Effector memory CD8-positive, alpha-beta T cell (primary cell): ENCODE data around the gene IL17F.

Experiments
- ATAC-seq: fragments of 150-1000 bp; cut with Tn5 transposase; replicated peaks from 2 replicates; pipeline ENCODE4 v1.10.0; 2021; ENCODE audit warnings: mild to moderate bottlenecking, moderate library complexity
- DNase-seq, 3 experiments: peaks; one replicate each; pipeline ENCODE4 v3.0.0; 2021
- H3K27ac Mint-ChIP-seq, 2 donors: one replicate each; pipeline ENCODE4 v1.8.0; 2022; ENCODE audit warnings: mild to moderate bottlenecking in 2 of 2, mixed read lengths in 2 of 2, moderate library complexity in 2 of 2
- H3K27me3 Mint-ChIP-seq, 2 donors: one replicate each; pipeline ENCODE4 v1.8.0; 2022; ENCODE audit warnings: mixed read lengths in 2 of 2
- H3K36me3 Mint-ChIP-seq: one replicate; pipeline ENCODE4 v1.8.0; 2022; ENCODE audit warnings: mild to moderate bottlenecking, moderate library complexity, mixed read lengths; ENCODE audit not compliant: insufficient read depth
- H3K4me1 Mint-ChIP-seq, 2 donors: one replicate each; pipeline ENCODE4 v1.8.0; 2022; ENCODE audit warnings: low read depth in 2 of 2, mixed read lengths in 2 of 2
- H3K4me3 Mint-ChIP-seq, 2 donors: one replicate each; pipeline ENCODE4 v1.8.0; 2022; ENCODE audit warnings: mild to moderate bottlenecking in 2 of 2, mixed read lengths in 2 of 2, moderate library complexity in 2 of 2
- H3K9me3 Mint-ChIP-seq, 2 donors: one replicate each; pipeline ENCODE4 v1.8.0; 2022; ENCODE audit warnings: mixed read lengths in 2 of 2

The IL17F gene

GRCh38 chr6:52231406-52232127 is 12.7 kb downstream of the IL17F start:
- peak; percentile 35 to 38 (median 37) for DNase-seq
- Mint-ChIP-seq H3K9me3 (no peaks in the 10 kb centered on the region), H3K27ac (no peak overlapping the region)

DNA sequence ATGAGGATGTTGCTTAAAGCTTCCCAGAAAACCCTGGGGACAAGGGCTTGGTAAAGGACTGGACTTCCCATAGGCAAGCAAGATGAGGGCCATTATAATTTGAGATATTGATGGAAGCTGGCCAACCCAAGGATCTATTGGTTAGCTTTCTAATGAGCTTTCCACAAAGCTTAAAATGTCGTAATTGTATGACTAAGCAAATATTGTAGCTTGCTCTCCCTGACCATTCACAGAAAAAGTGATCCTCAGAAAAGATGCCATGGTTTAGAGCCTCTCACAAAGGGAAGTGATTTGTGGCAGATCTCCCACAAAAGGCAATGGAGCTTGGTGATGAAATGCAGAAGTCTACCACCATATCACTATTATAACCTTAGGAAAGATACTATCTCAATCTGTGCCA is 13.6 kb downstream of the IL17F start:
- no peak overlapping the region for H3K27ac Mint-ChIP-seq
- peaks cover 36 to 74% of the 10 kb centered on the region in 2 donors for H3K27me3 Mint-ChIP-seq
- H3K36me3 Mint-ChIP-seq: no peaks in the 10 kb centered on the region

More at GRCh38 chr6:52231406-52232127, 12.7 kb downstream of the IL17F start:
- Mint-ChIP-seq H3K4me3 (no peak overlapping the region), H3K36me3 (no peaks in the 10 kb centered on the region), H3K27me3 (peaks cover 43 to 74% of the 10 kb centered on the region in 2 donors), H3K4me1 (peaks cover 6% of the 10 kb centered on the region in 2 donors)
- ATAC-seq: peak; percentile 96

GRCh38 chr6:52227495-52227894 is 16.8 kb downstream of the IL17F start:
- Mint-ChIP-seq H3K27me3 (peaks cover 35 to 85% of the 10 kb centered on the region in 2 donors), H3K27ac (no peak overlapping the region), H3K9me3 (no peaks in the 10 kb centered on the region), H3K36me3 (no peaks in the 10 kb centered on the region), H3K4me3 (no peak overlapping the region), H3K4me1 (peaks cover 6% of the 10 kb centered on the region in 2 donors)
- peak; percentile 46 for ATAC-seq
- no peak for DNase-seq

More for the DNA sequence above, 13.6 kb downstream of the IL17F start:
- DNase-seq: no peak
- H3K4me3 Mint-ChIP-seq: no peak overlapping the region
- peaks cover 6% of the 10 kb centered on the region in 2 donors for H3K4me1 Mint-ChIP-seq
- H3K9me3 Mint-ChIP-seq: no peaks in the 10 kb centered on the region
- ATAC-seq: no peak

GRCh38 chr6:52221302-52221701 is 23.0 kb downstream of the IL17F start:
- no peaks in the 10 kb centered on the region for H3K36me3 Mint-ChIP-seq
- H3K27ac Mint-ChIP-seq: no peak overlapping the region

DNA sequence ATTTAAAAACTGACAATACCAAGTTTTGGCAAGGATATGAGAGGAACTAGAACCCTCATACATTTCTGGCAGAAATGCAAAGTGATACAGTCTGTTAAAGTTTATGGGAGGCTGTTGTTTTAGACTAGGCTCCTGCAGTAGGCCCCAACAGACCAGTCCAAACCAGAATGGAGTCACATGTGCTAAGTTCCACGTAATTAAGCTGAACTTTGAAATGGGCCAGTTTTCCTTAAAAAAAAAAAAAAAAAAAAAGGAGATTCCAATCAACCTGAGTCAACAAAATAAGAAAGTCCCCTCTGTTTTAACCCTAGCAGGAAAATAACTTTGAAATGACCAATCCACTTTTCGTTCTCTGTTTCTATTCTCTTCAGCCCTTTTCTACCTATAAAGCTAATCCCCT is 26.5 kb downstream of the IL17F start:
- H3K27ac Mint-ChIP-seq: no peak overlapping the region
- H3K27me3 Mint-ChIP-seq: peaks cover 8 to 16% of the 10 kb centered on the region in 2 donors
- H3K4me3 Mint-ChIP-seq: no peak overlapping the region
- H3K4me1 Mint-ChIP-seq: peaks cover 4 to 7% of the 10 kb centered on the region in 2 donors
- H3K36me3 Mint-ChIP-seq: no peaks in the 10 kb centered on the region
- no peaks in the 10 kb centered on the region for H3K9me3 Mint-ChIP-seq
- DNase-seq: no peak
- ATAC-seq: no peak

More at GRCh38 chr6:52221302-52221701, 23.0 kb downstream of the IL17F start:
- Mint-ChIP-seq H3K4me3 (no peak overlapping the region), H3K9me3 (no peaks in the 10 kb centered on the region), H3K4me1 (peaks cover 4 to 7% of the 10 kb centered on the region in 2 donors), H3K27me3 (peaks cover 21 to 48% of the 10 kb centered on the region in 2 donors)
- ATAC-seq: peak; percentile 62
- DNase-seq: no peak

GRCh38 chr6:52216932-52217575 is 27.2 kb downstream of the IL17F start:
- DNase-seq (no peak), ATAC-seq (no peak)
- no peaks in the 10 kb centered on the region for H3K9me3 Mint-ChIP-seq
- H3K27me3 Mint-ChIP-seq: peaks cover 10 to 19% of the 10 kb centered on the region in 2 donors
- H3K4me1 Mint-ChIP-seq: peaks cover 4 to 7% of the 10 kb centered on the region in 2 donors
- no peak overlapping the region for H3K4me3 Mint-ChIP-seq
- no peak overlapping the region for H3K27ac Mint-ChIP-seq
- H3K36me3 Mint-ChIP-seq: no peaks in the 10 kb centered on the region

GRCh38 chr6:52215787-52216186 is 28.5 kb downstream of the IL17F start:
- Mint-ChIP-seq H3K9me3 (no peaks in the 10 kb centered on the region), H3K27me3 (peaks cover 20 to 21% of the 10 kb centered on the region in 2 donors), H3K4me1 (no peaks in the 10 kb centered on the region), H3K36me3 (no peaks in the 10 kb centered on the region), H3K4me3 (no peak overlapping the region), H3K27ac (no peak overlapping the region)
- DNase-seq: no peak
- no peak for ATAC-seq

- DNase-seq: no peak
- H3K36me3 Mint-ChIP-seq: no peaks in the 10 kb centered on the region
- no peak overlapping the region for H3K27ac Mint-ChIP-seq
- no peaks in the 10 kb centered on the region for H3K4me1 Mint-ChIP-seq
- no peak overlapping the region for H3K4me3 Mint-ChIP-seq
- ATAC-seq: peak; percentile 17
- H3K9me3 Mint-ChIP-seq: no peaks in the 10 kb centered on the region
- peaks cover 33 to 37% of the 10 kb centered on the region in 2 donors for H3K27me3 Mint-ChIP-seq
These were observed 31.2 kb downstream of the IL17F start for GRCh38 chr6:52213127-52213526.

DNA sequence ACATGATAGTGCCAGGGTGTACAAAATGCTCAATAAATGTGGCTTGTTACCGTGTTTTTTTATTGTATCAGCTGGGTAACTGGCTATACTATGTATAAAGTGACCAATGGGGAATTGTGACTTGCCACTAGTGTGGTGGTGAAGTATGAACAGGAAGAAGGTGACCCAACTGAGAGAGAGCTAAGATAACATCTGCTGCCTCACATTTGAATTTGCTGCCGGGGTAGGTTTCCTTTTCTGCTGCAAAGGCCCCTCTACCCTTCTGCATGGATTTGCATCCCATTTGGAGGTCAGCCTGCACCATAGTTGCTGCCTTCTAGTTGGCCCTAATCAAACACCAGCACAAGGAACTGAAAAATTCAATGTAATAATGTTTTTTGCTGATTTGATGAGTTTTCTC is 34.1 kb downstream of the IL17F start:
- Mint-ChIP-seq H3K4me1 (no peaks in the 10 kb centered on the region), H3K27me3 (peaks cover 46 to 48% of the 10 kb centered on the region in 2 donors), H3K27ac (no peak overlapping the region), H3K4me3 (no peak overlapping the region), H3K36me3 (no peaks in the 10 kb centered on the region), H3K9me3 (no peaks in the 10 kb centered on the region)
- ATAC-seq (no peak), DNase-seq (no peak)

- ATAC-seq (no peak), DNase-seq (no peak)
- H3K9me3 Mint-ChIP-seq: no peaks in the 10 kb centered on the region
- no peaks in the 10 kb centered on the region for H3K36me3 Mint-ChIP-seq
- peaks cover 46 to 48% of the 10 kb centered on the region in 2 donors for H3K27me3 Mint-ChIP-seq
- H3K4me3 Mint-ChIP-seq: no peak overlapping the region
- H3K4me1 Mint-ChIP-seq: no peaks in the 10 kb centered on the region
- H3K27ac Mint-ChIP-seq: no peak overlapping the region
These were observed 34.5 kb downstream of the IL17F start for GRCh38 chr6:52209770-52210169.

GRCh38 chr6:52208612-52209011 is 35.7 kb downstream of the IL17F start:
- H3K9me3 Mint-ChIP-seq: no peaks in the 10 kb centered on the region
- no peaks in the 10 kb centered on the region for H3K36me3 Mint-ChIP-seq
- no peak overlapping the region for H3K27ac Mint-ChIP-seq
- no peak for ATAC-seq
- H3K4me1 Mint-ChIP-seq: no peaks in the 10 kb centered on the region
- H3K27me3 Mint-ChIP-seq: peaks cover 47 to 48% of the 10 kb centered on the region in 2 donors
- no peak overlapping the region for H3K4me3 Mint-ChIP-seq
- no peak for DNase-seq

DNA sequence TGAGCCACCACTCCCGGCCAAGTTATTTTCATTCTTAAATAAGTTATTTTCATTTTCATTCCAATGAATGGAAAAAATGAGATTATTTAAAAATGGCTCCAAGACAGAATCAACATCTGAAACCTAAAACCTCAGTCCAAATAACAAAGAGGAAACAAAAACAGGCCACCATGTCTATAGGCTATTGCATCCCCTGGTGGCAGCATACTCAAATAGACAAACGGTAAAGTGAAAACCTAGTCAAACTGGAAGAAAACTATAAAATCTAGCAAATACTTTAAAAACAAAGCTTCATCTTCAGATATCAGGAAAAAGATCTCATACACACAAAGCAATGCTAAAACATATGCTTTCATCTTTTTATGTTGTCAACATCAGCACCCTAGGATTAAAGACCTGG is 37.2 kb downstream of the IL17F start:
- Mint-ChIP-seq H3K36me3 (no peaks in the 10 kb centered on the region), H3K27ac (no peak overlapping the region)

GRCh38 chr6:52201493-52201892 is 42.8 kb downstream of the IL17F start:
- no peak for ATAC-seq

More for the DNA sequence above, 37.2 kb downstream of the IL17F start:
- peaks cover 43 to 46% of the 10 kb centered on the region in 2 donors for H3K27me3 Mint-ChIP-seq
- no peak for DNase-seq
- ATAC-seq: no peak
- H3K4me1 Mint-ChIP-seq: no peaks in the 10 kb centered on the region
- H3K4me3 Mint-ChIP-seq: no peak overlapping the region
- no peaks in the 10 kb centered on the region for H3K9me3 Mint-ChIP-seq

GRCh38 chr6:52201046-52201445 is 43.3 kb downstream of the IL17F start:
- ATAC-seq: no peak
- H3K4me1 Mint-ChIP-seq: no peaks in the 10 kb centered on the region
- no peak for DNase-seq
- no peak overlapping the region for H3K27ac Mint-ChIP-seq
- H3K27me3 Mint-ChIP-seq: peaks cover 25 to 35% of the 10 kb centered on the region in 2 donors
- peaks cover 3% of the 10 kb centered on the region for H3K36me3 Mint-ChIP-seq
- no peak overlapping the region for H3K4me3 Mint-ChIP-seq
- H3K9me3 Mint-ChIP-seq: peaks cover 5 to 9% of the 10 kb centered on the region in 2 donors

More at GRCh38 chr6:52201493-52201892, 42.8 kb downstream of the IL17F start:
- Mint-ChIP-seq H3K36me3 (peaks cover 3% of the 10 kb centered on the region), H3K9me3 (peaks cover 5 to 9% of the 10 kb centered on the region in 2 donors), H3K27me3 (peaks cover 25 to 35% of the 10 kb centered on the region in 2 donors), H3K4me3 (no peak overlapping the region), H3K27ac (no peak overlapping the region), H3K4me1 (no peaks in the 10 kb centered on the region)
- no peak for DNase-seq
